ENCODE results near the gene STON1. TPM values are rescaled to one million over a fixed set of nuclear protein-coding genes. Genes with fewer than 3 reads are reported as not detected.

STON1 gene
- polyA plus RNA-seq (2012; ENCODE audit: low read depth, missing spikeins) = 0.47 TPM

- TF ChIP-seq POU2F2 (IDR thresholded peaks at IDR 0.05; ENCODE audit: low read depth, low read length) = no peak
- TF ChIP-seq POLR2AphosphoS5 (IDR thresholded peaks at IDR 0.05; ENCODE audit: low read depth, low read length) = no peak
- TF ChIP-seq SPI1 (IDR thresholded peaks at IDR 0.05; ENCODE audit: low read depth, low read length) = no peak
- no peak for TF ChIP-seq PAX5 (IDR thresholded peaks at IDR 0.05; ENCODE audit: insufficient read depth, low read length, severe bottlenecking)
- no peak for TF ChIP-seq TAF1 (IDR thresholded peaks at IDR 0.05; ENCODE audit: low read depth, low read length)
- no peak for TF ChIP-seq POLR2A (IDR thresholded peaks at IDR 0.05; ENCODE audit: low read depth, low read length)
- FAIRE-seq = no peak
- peak; percentile 56 for DNase-seq (ENCODE audit: insufficient read length, low spot score)
Measured at GRCh38 chr2:48530033-48530811, at the start of gene STON1. Gene STON1 (plus strand): TSS chr2:48530154. CDS start chr2:48580634, 50,480 bp downstream.

GRCh38 chr2:48480526-48480925, 49.4 kb upstream of the STON1 start:
- TF ChIP-seq SPI1 (IDR thresholded peaks at IDR 0.05; ENCODE audit: low read depth, low read length) = no peak
- TF ChIP-seq TAF1 (IDR thresholded peaks at IDR 0.05; ENCODE audit: low read depth, low read length) = no peak
- TF ChIP-seq POU2F2 (IDR thresholded peaks at IDR 0.05; ENCODE audit: low read depth, low read length) = no peak
- no peak for TF ChIP-seq PAX5 (IDR thresholded peaks at IDR 0.05; ENCODE audit: insufficient read depth, low read length, severe bottlenecking)
- no peak for TF ChIP-seq POLR2AphosphoS5 (IDR thresholded peaks at IDR 0.05; ENCODE audit: low read depth, low read length)
- no peak for TF ChIP-seq POLR2A (IDR thresholded peaks at IDR 0.05; ENCODE audit: low read depth, low read length)
- DNase-seq (ENCODE audit: insufficient read length, low spot score) (no peak), FAIRE-seq (no peak)

GRCh38 chr2:48482313-48482712, 47.6 kb upstream of the STON1 start:
- TF ChIP-seq POLR2AphosphoS5 (IDR thresholded peaks at IDR 0.05; ENCODE audit: low read depth, low read length) (no peak), TAF1 (IDR thresholded peaks at IDR 0.05; ENCODE audit: low read depth, low read length) (no peak), POU2F2 (IDR thresholded peaks at IDR 0.05; ENCODE audit: low read depth, low read length) (no peak), PAX5 (IDR thresholded peaks at IDR 0.05; ENCODE audit: insufficient read depth, low read length, severe bottlenecking) (no peak), SPI1 (IDR thresholded peaks at IDR 0.05; ENCODE audit: low read depth, low read length) (no peak), POLR2A (IDR thresholded peaks at IDR 0.05; ENCODE audit: low read depth, low read length) (no peak)
- DNase-seq (ENCODE audit: insufficient read length, low spot score) (no peak), FAIRE-seq (no peak)

- DNase-seq (ENCODE audit: insufficient read length, low spot score) (no peak), FAIRE-seq (no peak)
- TF ChIP-seq POU2F2 (IDR thresholded peaks at IDR 0.05; ENCODE audit: low read depth, low read length) (no peak), TAF1 (IDR thresholded peaks at IDR 0.05; ENCODE audit: low read depth, low read length) (no peak), SPI1 (IDR thresholded peaks at IDR 0.05; ENCODE audit: low read depth, low read length) (no peak), POLR2A (IDR thresholded peaks at IDR 0.05; ENCODE audit: low read depth, low read length) (no peak), POLR2AphosphoS5 (IDR thresholded peaks at IDR 0.05; ENCODE audit: low read depth, low read length) (no peak), PAX5 (IDR thresholded peaks at IDR 0.05; ENCODE audit: insufficient read depth, low read length, severe bottlenecking) (no peak)
Measured at GRCh38 chr2:48482769-48483168, 47.2 kb upstream of the STON1 start.

GRCh38 chr2:48483506-48483905, 46.4 kb upstream of the STON1 start:
- DNase-seq (ENCODE audit: insufficient read length, low spot score) (no peak), FAIRE-seq (no peak)
- TF ChIP-seq TAF1 (IDR thresholded peaks at IDR 0.05; ENCODE audit: low read depth, low read length) (no peak), SPI1 (IDR thresholded peaks at IDR 0.05; ENCODE audit: low read depth, low read length) (no peak), PAX5 (IDR thresholded peaks at IDR 0.05; ENCODE audit: insufficient read depth, low read length, severe bottlenecking) (no peak), POLR2A (IDR thresholded peaks at IDR 0.05; ENCODE audit: low read depth, low read length) (no peak), POU2F2 (IDR thresholded peaks at IDR 0.05; ENCODE audit: low read depth, low read length) (no peak), POLR2AphosphoS5 (IDR thresholded peaks at IDR 0.05; ENCODE audit: low read depth, low read length) (no peak)

- no peak for FAIRE-seq
- DNase-seq (ENCODE audit: insufficient read length, low spot score) = no peak
- TF ChIP-seq SPI1 (IDR thresholded peaks at IDR 0.05; ENCODE audit: low read depth, low read length) = no peak
- TF ChIP-seq POLR2A (IDR thresholded peaks at IDR 0.05; ENCODE audit: low read depth, low read length) = no peak
- TF ChIP-seq TAF1 (IDR thresholded peaks at IDR 0.05; ENCODE audit: low read depth, low read length) = no peak
- TF ChIP-seq POU2F2 (IDR thresholded peaks at IDR 0.05; ENCODE audit: low read depth, low read length) = no peak
Measured at GRCh38 chr2:48483916-48484315, 46.0 kb upstream of the STON1 start.

- no peak for DNase-seq (ENCODE audit: insufficient read length, low spot score)
- no peak for FAIRE-seq
- TF ChIP-seq SPI1 (IDR thresholded peaks at IDR 0.05; ENCODE audit: low read depth, low read length) (no peak), POU2F2 (IDR thresholded peaks at IDR 0.05; ENCODE audit: low read depth, low read length) (no peak), POLR2A (IDR thresholded peaks at IDR 0.05; ENCODE audit: low read depth, low read length) (no peak), TAF1 (IDR thresholded peaks at IDR 0.05; ENCODE audit: low read depth, low read length) (no peak), POLR2AphosphoS5 (IDR thresholded peaks at IDR 0.05; ENCODE audit: low read depth, low read length) (no peak), PAX5 (IDR thresholded peaks at IDR 0.05; ENCODE audit: insufficient read depth, low read length, severe bottlenecking) (no peak)
Measured at GRCh38 chr2:48488545-48488944, 41.4 kb upstream of the STON1 start.

GRCh38 chr2:48496849-48497248, 33.1 kb upstream of the STON1 start:
- no peak for DNase-seq (ENCODE audit: insufficient read length, low spot score)
- no peak for TF ChIP-seq PAX5 (IDR thresholded peaks at IDR 0.05; ENCODE audit: insufficient read depth, low read length, severe bottlenecking)
- TF ChIP-seq SPI1 (IDR thresholded peaks at IDR 0.05; ENCODE audit: low read depth, low read length) = no peak
- no peak for TF ChIP-seq POU2F2 (IDR thresholded peaks at IDR 0.05; ENCODE audit: low read depth, low read length)
- TF ChIP-seq POLR2A (IDR thresholded peaks at IDR 0.05; ENCODE audit: low read depth, low read length) = no peak
- TF ChIP-seq TAF1 (IDR thresholded peaks at IDR 0.05; ENCODE audit: low read depth, low read length) = no peak
- no peak for TF ChIP-seq POLR2AphosphoS5 (IDR thresholded peaks at IDR 0.05; ENCODE audit: low read depth, low read length)
- FAIRE-seq = no peak

- no peak for DNase-seq (ENCODE audit: insufficient read length, low spot score)
- FAIRE-seq = no peak
- no peak for TF ChIP-seq PAX5 (IDR thresholded peaks at IDR 0.05; ENCODE audit: insufficient read depth, low read length, severe bottlenecking)
- no peak for TF ChIP-seq POU2F2 (IDR thresholded peaks at IDR 0.05; ENCODE audit: low read depth, low read length)
- TF ChIP-seq POLR2AphosphoS5 (IDR thresholded peaks at IDR 0.05; ENCODE audit: low read depth, low read length) = no peak
- TF ChIP-seq POLR2A (IDR thresholded peaks at IDR 0.05; ENCODE audit: low read depth, low read length) = no peak
- TF ChIP-seq TAF1 (IDR thresholded peaks at IDR 0.05; ENCODE audit: low read depth, low read length) = no peak
- no peak for TF ChIP-seq SPI1 (IDR thresholded peaks at IDR 0.05; ENCODE audit: low read depth, low read length)
Measured at GRCh38 chr2:48504647-48505327, 25.2 kb upstream of the STON1 start.

Data from GM12891 (cell line).